Stimulated activated CD4-positive, alpha-beta T cell treated with anti-CD3 and anti-CD28 coated beads, Interleukin-2, amount 100 ng/mL, for 4 hours (primary cell): Measurements from ENCODE around the gene ASB1.

ENCODE experiments used
- DNase-seq: peaks from one replicate; pipeline ENCODE4 v3.0.0-alpha.2; 2020; ENCODE audit warnings: low read depth

ASB1 gene

GRCh38 chr2:238467062-238467461 lies 40.3 kb downstream of the ASB1 start:
- no peak for DNase-seq

DNA sequence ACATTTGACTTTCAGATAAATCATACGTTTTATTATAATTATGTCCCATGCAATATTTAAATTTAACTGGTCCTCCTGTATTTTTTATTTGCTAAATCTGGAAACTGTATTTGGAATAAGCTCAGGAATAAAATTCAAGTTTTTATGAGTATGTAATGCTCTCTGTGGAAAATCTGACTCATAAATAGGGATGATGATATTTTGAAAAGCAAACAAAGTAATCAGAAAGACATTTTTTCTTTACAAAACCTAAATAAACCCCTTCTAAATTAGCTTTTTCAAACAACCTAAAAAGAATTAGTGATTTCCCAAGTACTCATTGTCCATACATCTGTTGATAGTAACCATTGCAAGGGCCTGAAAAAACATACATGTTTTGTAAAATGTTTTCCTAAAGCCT lies 41.1 kb downstream of the ASB1 start:
- DNase-seq: no peak

DNA sequence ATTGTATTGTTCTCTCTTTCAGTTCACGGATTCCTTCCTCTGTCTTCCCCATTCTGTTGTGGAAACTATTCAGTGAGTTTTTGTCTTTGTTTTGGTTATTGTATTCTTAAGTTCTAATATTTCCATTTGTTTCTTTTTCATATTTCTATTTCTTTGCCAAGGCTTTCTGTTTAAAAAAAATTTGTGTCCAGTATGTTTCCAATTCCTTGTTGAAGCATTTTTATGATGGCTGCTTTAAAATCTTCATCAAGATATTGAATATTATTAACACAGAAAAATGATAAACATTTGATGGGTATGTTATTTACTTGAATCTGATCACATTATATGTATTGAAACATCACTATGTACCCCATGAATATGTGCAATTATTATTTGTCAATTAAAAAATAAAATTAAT lies 42.4 kb downstream of the ASB1 start:
- DNase-seq: no peak

- no peak for DNase-seq
Observed at GRCh38 chr2:238473014-238473413, 46.3 kb downstream of the ASB1 start.

DNA sequence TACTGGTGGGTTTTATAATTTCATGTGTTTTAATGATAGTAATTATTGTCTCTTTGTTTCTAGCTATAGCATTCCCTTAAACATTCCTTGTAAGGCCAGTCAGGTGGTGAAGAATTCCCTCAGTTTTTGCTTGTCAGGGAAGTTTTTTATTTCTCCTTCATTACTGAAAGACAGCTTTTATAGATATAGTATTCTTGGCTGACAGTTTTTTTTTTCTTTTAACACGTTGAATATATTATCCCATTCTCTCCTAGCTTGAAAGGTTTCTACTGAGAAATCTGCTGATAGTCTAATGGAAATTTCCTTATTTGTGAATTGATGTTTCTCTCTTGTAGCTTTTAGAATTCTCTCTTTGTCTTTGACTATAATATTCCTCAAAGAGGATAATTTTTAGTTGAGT lies 46.8 kb downstream of the ASB1 start:
- no peak for DNase-seq

- no peak for DNase-seq
Observed at GRCh38 chr2:238475034-238475433, 48.3 kb downstream of the ASB1 start.

GRCh38 chr2:238475566-238475965 lies 48.8 kb downstream of the ASB1 start:
- no peak for DNase-seq

DNA sequence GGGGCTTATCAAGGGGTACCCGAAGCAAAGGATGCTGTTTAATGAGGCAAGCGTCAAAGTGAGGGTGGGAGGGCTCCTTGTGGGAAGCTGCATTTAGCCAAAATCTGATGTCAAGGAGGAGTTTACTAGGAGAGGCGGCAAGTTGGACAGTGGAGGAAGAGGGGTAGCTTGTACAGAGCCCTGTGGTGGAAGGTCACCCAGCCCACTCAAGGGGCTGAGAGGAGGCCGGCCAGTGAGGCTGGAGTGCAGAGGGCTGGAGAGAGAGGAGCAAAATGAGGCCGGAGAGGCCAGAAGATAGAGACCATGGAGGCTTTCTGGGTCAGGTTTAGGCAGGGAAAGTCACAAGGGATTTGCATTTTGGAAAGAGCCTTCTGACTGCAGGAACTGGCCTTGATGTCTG lies 49.5 kb downstream of the ASB1 start:
- no peak for DNase-seq

GRCh38 chr2:238478216-238478615 lies 51.5 kb downstream of the ASB1 start:
- DNase-seq: no peak

- DNase-seq: no peak
Observed at GRCh38 chr2:238479847-238480246, 53.1 kb downstream of the ASB1 start.

DNA sequence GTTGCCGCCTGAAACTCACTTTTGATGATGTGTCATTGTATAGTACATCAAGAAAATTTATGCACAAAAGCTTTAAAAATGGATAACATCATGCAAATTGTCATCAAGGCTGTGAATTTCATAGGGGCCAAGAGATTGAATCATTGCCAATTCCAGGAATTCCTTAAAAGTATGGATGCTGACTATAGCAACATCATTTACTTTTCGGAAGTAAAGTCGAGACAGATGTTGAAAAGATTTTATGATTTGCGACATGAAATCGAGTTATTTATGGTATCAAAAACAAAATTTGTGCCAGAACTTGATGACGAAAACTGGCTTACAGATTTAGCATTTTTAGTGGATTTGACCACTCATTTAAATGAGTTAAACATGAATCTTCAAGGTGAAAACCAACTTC lies 56.3 kb downstream of the ASB1 start:
- no peak for DNase-seq

DNA sequence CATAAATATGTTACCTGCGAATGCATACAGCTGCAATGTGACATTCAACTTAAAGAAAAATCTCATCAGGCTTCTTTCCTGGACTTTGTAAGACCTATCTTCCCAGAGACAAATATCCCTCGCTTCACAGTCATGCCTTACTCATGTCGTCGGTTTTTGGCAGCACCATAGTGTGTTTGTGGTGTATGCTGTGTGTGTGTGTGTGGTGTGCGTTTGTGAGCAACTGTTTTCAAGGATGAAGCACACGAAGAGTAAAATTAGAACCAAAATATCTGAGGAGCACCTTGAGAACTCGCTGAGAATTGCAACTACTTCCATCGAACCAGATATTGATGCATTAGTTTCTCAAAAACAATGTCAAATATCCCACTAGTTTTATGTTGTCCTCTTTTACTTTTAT lies 56.9 kb downstream of the ASB1 start:
- no peak for DNase-seq

DNA sequence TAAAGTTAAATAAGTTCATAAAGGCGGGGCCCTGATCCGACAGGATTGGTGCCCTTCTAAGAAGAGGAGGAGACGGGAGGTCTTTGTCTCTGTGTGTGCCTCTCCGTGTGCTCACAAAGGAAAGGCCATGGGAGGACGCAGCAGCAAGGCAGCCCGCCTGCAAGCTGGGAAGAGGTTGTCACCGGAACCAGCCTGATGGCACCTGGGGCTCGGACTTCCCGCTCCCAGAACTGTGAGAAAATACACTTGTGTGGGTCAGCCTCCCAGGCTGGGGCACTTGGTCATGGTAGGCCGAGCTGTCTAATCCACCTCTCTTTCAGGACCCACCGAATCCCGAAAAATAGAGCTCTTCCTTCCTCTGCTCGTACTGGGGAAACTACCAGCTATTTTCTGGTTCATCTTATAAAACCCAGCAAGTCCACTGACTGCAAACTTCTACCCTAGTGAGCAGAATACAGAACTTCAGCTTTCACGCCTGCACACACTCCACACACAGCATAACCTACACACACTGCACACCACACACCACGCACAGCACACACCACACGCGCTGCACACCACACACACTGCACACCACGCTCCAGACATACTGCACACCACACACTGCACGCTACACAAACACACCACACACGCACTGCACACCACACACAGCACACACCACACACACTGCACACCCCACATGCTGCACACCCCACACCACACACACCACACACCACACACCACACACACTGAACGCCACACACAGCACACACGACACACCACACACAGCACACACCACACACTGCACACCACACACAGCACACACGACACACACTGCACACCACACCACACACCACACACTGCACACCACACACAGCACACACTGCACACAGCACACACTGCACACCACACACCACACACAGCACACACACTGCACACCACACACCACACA lies 58.1 kb downstream of the ASB1 start:
- DNase-seq: no peak

DNA sequence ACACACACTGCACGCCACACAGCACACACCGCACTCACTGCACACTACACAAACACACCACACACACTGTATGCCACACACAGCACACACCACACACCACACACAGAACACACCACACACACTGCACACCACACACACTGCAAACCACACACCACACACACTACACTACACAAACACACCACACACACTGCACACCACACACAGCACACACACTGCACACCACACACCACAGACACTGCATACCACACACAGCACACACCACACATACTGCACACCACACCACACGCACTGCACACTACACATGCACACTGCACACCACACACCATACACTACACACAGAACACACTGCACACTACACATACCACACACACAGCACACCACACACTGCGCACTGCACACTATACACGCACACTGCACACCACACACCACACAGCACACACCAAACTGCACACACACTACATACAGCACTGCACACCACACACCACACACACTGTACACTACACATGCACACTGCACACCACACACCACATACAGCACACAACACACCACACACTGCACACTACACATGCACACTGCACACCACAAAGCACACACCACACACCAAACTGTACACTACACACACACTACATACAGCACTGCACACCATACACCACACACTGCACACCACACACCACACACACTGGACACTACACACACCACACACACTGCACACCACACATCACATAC lies 59.6 kb downstream of the ASB1 start:
- DNase-seq: no peak

DNA sequence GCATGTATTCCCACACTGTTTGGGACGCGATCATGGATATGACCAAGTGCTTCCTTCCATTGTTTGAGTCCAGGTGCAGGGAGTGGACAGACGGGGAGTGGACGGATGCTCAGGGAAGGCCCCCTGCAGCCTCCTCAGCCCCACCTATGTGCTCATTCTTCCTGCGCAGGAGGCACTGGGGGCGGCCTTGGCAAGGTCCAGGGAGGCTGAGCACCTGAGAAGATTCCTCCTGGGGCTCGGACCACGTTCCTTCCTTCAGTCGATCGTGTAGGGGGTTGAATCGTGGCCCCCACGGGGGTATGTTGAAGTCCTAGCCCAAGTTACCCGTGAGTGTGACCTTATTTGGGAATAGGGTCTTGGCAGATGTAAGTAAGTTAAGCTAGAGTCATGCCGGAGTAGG lies 60.4 kb downstream of the ASB1 start:
- no peak for DNase-seq

DNA sequence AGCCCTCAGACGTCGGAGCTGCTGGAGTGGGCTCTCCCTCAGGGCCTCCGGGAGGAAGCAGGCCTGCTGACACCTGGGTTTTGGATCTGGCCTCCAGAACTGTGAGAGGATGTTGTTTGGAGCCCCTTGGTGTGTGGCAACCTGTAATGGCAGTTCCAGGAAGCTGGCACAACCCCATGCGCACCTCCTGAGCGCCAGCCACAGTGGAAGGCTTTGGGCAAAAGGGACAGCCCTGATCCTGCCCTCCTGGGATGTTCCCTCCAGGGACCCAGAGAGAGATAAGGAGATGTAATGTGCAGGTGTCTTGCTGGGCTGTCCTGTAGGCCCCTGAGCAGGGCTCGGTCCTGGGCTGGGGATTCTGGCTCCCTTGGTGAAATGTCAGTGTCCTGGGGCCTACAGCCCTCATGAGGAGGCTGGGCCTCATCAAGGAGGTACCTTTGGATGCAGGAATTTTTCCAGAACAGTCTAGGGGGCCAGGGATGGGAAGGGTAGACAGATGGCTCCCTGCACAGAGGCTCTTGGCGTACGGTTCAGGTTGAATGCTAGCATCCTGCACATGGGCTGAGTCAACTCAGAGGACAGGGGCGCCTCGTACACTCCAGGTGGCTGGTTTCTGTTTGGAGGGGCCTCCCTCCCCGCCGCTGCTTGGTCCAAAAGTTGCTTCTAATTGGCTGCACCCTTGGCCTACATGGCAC lies 61.1 kb downstream of the ASB1 start:
- DNase-seq: no peak

GRCh38 chr2:238488347-238488826 lies 61.7 kb downstream of the ASB1 start:
- no peak for DNase-seq

DNA sequence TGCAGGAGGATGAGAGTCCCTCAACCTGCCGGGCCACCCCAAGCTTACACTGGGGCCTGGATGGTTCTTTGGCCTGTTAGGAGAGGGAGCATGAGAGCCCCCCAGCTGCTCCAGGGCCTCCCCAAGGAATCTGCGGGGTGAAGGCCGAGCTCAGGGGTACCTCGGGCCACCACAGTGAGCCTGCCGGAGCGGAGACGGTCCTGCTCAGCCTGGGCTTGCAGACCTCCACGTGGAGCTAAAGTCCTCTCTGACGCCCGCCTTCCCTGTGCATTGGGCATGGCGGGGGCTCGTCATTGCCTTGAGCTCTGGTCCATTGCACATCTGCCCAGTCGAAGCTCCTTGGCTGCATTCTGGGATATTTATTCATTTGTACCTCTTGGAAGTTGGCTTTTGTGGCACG lies 62.7 kb downstream of the ASB1 start:
- DNase-seq: no peak

DNA sequence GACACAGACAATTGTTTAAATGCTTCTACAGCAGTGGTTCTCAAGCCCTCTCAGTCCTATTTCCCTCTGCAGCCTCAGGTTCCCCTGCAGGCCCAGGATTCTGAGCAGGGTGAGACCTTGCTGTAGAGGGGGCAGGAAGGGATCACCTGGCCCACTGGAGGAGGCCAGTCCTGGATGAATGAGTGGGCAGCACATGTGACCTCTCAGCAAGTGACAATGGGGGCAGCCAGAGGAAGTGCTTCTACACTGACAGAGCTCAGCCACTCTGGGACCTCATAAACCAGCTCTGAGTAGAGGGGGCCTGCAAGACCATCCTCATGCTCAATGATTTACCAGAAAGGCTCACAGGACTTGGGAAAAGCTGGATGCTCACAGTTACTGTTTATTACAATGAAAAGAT lies 63.2 kb downstream of the ASB1 start:
- DNase-seq: no peak

GRCh38 chr2:238492840-238493239 lies 66.1 kb downstream of the ASB1 start:
- no peak for DNase-seq

- no peak for DNase-seq
Observed at GRCh38 chr2:238493411-238493810, 66.7 kb downstream of the ASB1 start.

DNA sequence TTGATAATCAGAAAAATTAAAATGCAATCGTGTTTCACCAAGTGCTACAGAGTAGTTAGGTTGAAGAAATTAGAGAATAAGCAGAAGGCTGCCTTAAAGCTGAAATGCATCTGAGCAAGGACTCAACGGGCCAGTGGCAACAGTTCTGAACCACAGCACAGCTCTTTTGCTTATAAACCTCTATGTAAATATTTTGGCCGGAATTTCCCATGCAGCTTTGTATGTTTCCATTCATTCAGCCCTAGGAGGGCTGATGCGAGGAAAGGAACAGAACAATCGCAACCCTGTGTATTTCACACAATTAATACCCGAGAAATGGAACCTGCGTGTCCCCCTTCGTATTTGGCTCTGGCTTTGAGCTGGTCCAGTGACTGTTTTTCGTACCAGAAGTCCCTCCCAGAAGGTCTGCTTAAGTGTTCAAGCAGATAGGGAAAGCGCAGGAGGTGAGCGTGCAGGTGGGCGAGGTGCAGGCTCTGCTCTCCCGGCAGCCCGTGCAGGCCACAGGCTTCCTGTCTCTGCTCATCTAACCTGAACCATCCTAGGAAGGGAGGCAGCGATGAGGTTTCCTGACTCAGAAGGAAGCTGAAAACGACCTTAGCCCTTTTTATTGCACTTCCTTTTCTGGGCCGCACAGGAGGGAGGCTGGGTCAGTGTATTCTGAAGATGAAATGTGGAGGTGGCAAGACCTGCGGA lies 67.3 kb downstream of the ASB1 start:
- no peak for DNase-seq
